COLO668 (cell line): Measurements from ENCODE around the gene PLCL1.
"Not testable (repeated sequence)": the region's sequence is repeated elsewhere in the genome, so short reads cannot be mapped to it uniquely, and the experiment has no call there.

Experiments
- DNase-seq: peaks from one replicate; lab custom pipeline; 2025; ENCODE audit not compliant: unreplicated experiment; lab: John Stamatoyannopoulos, UW

PLCL1 gene

DNA sequence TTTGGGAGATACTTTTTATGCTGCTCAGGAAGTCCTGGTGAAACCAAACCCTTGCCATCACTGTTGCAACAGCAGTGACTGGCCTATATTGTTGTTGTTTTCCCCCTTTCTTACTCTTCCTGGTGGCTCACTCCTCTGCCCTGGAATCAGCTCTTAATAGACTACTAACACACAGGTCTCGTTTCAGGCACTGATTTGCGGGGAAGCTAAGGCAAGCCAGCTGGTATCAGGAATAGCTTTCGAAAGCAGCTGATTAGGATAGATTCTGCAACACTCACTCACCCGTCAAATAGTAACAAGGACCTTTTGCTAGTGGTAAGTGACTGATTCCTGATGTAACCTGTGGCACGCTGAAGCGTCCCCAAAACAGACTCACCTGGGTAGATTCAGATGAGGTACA is 360.4 kb downstream of the PLCL1 start:
- DNase-seq: no peak

DNA sequence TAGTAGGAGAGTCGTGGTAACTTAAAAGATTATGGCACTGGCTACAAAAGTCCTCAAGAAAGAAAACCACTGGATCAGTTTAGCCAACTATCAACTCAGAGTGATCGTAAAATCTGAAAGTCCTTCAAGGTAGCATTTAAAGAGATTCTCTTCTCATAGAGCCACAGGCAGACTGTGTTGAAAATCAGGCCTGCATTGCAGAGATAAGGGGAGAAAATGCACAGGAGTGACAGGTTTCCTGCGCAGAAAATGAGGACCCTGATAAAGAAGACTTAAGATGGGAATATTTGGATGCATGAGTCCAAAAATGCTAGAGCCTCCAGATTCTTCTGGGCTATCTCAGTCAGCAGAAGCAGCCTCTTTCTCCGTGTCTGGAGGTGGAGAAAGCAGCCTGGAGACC is 360.9 kb downstream of the PLCL1 start:
- DNase-seq: no peak

DNA sequence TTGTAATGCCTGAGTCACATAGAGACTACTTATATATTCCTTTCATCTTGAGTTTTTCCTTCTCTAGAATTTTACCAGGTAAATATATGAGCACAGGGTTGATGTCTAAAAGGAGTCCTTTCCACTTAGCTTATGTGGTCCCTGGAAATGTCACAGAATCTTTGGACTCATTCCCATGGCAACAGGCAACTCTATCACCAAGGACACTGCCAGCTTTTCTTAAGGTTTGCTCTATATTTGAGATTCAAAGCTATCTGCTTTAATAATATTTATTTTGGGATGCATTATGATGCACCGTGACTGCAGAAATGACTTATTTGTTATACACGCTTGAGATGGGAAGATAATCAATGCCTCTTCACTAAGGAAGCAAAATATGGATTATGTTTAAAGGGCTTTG is 363.0 kb downstream of the PLCL1 start:
- no peak for DNase-seq

DNA sequence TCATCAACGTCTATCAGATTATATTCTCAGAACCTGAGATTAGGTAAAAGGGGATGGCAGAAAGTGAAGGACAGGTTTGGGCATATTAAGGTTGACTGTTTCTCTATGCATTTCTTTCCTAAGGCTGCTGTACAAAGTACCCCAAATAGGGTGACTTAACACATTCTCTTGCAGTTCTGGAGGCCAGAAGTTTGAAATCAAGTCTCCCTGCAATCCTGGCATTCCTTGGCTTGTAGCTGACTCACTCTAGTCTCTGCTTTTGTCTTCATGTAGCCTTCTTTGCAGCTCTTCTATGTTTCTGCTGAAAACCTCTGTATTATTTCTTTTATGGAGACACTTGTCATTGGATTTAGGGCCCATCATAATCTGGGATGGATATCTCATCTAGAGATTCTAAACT is 364.3 kb downstream of the PLCL1 start:
- no peak for DNase-seq

DNA sequence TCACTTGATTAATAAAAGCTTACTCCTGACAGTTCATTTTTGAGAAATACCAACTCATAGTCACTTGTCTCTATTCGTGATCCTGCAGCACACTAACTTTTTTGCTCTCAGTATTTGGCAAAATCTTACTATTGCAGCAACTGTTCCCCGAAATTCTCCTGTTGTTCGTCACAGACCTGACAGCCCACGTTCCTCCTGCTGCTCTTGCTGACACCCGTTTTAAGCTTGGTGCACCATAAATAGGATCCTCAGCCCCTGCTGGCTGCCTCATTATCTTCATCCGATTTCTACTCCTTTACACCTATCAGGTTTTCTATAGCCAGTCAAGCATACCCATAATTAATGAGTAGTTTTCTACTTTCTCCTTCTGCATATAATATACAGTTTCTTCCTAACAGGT is 368.8 kb downstream of the PLCL1 start:
- no peak for DNase-seq

DNA sequence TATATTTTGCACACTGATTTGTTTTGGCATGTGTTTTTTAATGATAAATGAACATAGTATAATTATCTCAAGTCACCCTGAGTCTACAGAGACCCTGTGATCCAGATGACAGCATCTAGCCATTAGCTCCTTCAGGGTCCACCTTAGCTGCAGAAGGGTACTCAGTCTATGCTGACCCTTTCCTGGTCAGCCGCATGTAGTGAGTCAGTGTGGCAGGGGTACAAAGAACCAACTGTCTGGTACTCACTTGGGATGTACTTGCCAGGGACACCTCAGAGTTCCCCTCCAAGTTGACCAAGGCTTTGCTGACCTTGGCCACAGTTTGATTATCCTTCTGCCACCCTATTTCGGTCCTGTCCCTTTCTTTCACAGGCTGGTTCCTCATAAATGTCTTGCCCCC is 369.5 kb downstream of the PLCL1 start:
- no peak for DNase-seq

DNA sequence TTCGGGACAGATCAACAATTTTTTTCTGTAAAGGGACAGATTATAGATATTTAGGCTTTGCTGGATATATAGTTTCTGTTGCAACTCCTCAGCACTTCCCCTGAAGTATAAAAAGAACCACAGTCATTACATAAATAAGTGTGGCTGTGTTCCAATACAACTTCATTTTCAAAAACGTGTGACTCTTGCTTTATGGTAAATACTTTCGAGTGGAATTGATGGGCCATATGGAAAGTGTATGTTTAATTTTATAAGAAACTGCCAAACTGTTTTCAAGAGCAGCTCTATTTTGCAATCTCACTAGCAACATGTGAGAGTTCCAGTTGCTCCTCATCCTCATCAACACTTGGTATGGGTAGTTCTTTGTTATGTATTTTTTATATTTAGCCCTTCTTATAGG is 370.9 kb downstream of the PLCL1 start:
- no peak for DNase-seq

DNA sequence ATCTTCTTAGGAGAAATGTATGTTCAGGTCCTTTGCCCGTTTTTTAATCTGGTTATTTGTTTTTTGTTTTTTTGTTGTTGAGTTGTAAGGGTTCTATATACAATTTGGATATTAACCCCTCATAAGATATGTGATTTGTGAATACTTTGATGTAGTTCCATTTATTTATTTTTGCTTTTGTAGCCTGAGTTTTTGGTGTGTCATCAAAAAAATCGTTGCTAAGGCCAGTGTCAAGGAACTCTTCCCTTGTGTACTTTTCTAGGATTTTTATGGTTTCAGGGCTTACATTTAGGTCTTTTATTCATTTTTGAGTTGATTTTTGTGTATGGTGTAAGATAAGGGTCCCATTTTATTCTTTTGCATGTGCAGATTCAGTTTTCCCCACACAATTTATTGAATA is 372.6 kb downstream of the PLCL1 start:
- DNase-seq: no peak

DNA sequence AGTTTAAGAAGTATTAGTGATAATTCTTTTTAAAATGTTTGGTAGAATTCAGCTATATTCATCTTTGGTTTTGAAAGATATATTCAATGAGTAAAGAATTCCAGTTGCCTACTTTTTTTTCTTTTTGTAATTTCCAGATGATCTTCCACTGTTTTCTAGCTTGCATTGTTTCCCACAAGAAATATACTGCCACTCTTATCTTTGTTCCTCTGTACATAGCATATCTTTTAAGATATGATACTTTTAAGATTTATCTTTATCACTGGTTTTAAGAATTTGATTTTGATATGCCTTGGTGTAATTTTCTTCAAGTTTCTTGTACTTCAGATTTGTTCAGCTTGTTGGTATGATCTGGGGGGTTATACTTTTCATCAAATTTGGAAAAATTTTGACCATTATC is 374.4 kb downstream of the PLCL1 start:
- no peak for DNase-seq

DNA sequence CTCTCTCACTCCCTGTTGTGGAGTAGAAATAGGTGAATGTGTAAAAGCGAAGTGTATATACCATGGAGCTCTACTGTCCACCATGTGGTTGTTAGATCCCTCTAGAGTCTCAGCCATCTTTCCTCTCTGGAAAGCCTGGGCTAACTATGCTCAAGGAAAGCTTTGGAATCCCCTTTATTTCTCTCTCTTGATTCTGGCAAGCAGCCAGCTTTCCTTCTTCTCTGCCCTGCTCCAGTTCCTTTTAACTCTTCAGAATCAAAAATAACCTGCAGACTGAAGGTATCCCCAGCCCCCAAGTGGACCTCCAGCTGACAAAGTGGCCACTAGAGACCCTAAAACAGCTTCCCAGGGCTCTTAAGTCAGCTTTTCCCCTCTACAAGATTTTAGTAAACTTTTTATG is 381.9 kb downstream of the PLCL1 start:
- DNase-seq: no peak

DNA sequence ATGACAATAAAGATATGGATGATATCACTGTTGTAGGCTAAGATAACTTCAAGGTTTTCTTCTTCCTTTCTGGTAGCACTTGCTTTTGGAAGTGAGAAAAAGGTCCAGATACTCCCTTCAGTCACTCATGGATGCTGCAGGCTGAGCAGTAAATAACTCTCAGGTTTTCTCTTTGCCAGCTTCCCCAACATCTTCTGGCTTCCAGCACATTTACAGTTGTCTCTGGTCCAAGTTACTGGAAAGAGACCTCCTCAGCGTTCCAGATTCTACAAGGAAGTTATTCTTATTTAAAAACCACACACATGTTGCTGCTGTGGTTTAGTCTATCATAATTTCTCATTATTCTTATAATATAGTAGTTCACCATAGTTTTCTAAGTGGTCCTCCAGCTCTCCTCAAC is 383.4 kb downstream of the PLCL1 start:
- DNase-seq: no peak

DNA sequence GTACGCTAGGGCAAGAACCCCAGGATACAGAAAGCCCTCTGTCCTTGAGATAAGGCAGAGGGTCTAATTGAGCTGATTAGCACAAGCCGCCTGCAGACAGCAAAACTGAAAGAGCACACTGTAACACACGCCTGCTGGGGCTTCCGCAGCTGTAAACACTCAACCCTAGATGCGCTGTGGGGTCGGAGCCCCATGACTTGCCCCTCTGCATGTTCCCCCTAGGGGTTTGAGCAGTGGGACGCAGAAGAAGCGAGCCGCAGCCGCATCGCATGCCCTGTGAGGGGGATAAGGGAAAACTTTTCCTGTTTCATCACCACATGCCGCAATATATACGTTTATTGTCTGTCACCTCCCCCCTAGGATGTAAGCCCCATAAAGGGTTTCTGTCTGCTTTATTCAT is 384.6 kb downstream of the PLCL1 start:
- DNase-seq: no peak

DNA sequence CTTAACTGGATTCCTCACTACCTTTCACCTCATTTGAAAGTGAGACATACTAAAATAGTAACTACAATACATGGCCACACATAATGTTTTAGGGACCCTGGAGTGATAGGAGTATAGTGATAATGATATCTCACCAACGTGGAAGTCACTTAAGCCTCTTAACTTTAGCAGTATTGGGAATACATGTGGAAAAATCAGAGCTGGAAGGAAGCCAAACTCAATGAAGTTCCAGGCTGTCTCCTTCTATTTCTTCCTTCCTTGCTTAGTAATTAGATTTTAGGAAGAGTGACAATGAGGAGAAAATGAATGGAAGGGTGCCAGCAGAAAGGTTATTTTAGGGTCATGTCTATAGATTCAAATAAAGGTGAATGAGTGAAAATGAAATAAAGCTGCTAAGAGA is 387.3 kb downstream of the PLCL1 start:
- DNase-seq: no peak

DNA sequence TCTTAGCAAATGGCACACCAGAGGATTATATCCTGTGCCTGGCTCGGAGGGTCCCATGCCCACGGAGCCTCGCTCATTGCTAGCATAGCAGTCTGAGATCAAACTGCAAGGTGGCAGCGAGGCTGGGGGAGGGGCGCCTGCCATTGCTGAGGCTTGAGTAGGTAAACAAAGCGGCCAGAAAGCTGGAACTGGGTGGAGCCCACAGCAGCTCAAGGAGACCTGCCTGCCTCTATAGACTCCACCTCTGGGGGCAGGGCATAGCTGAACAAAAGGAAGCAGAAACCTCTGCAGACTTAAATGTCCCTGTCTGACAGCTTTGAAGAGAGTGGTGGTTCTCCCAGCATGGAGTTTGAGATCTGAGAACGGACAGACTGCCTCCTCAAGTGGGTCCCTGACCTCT is 392.2 kb downstream of the PLCL1 start:
- DNase-seq: not testable (repeated sequence)
